ENCODE results near the gene ID2. TPM values are rescaled to one million over a fixed set of nuclear protein-coding genes. Genes with fewer than 3 reads are reported as not detected.

Gene ID2
- total and polyA plus RNA-seq, 2 of the 13 experiments (the other 11 are each of a cell fraction or from before 2014, with no cell fraction given), result 214 to 719 TPM

GRCh38 chr2:8633735-8634313 is 48.0 kb upstream of the ID2 start (continued):
- TF ChIP-seq ZNF318 (CRISPR knock-in tag; IDR thresholded peaks at IDR 0.05), result peak; percentile 85; the same call in 1 of the 2 replicates
- no peak for TF ChIP-seq CAMTA2 (CRISPR knock-in tag; IDR thresholded peaks at IDR 0.05; ENCODE audit: borderline replicate concordance)
- peak; percentile 60; the same call in 1 of the 2 replicates for TF ChIP-seq ZNF232 (CRISPR knock-in tag; IDR thresholded peaks at IDR 0.05; ENCODE audit: borderline replicate concordance)
- no peak for TF ChIP-seq ZNF280D (CRISPR knock-in tag; IDR thresholded peaks at IDR 0.05)
- peak; percentile 81 for TF ChIP-seq ZBTB34 (CRISPR knock-in tag; IDR thresholded peaks at IDR 0.05)
- peak; percentile 53; the same call in 1 of the 2 replicates for TF ChIP-seq ZNF431 (CRISPR knock-in tag; IDR thresholded peaks at IDR 0.05; ENCODE audit: borderline replicate concordance, low read depth)
- peak; percentile 72; the same call in 1 of the 2 replicates for TF ChIP-seq KDM6A (CRISPR knock-in tag; IDR thresholded peaks at IDR 0.05; ENCODE audit: low read depth)
- no peak for TF ChIP-seq ATRX (CRISPR knock-in tag; IDR thresholded peaks at IDR 0.05; ENCODE audit: borderline replicate concordance)
- TF ChIP-seq ESRRA (CRISPR knock-in tag; IDR thresholded peaks at IDR 0.05; ENCODE audit: low read depth), result peak; percentile 62; the same call in 1 of the 2 replicates
- peak; percentile 55; the same call in 1 of the 2 replicates for TF ChIP-seq THAP11 (CRISPR knock-in tag; IDR thresholded peaks at IDR 0.05)
- TF ChIP-seq THRA (CRISPR knock-in tag; IDR thresholded peaks at IDR 0.05; ENCODE audit: borderline replicate concordance), result peak; percentile 9; the same call in 1 of the 2 replicates
- TF ChIP-seq ZNF24 (IDR thresholded peaks at IDR 0.05), result no peak
- TF ChIP-seq GTF3A (CRISPR knock-in tag; conservative IDR thresholded peaks at IDR 0.05), result peak; percentile 96; the same call in 1 of the 2 replicates

Measured in HepG2 (cell line).